Breast epithelium (tissue), 4 donors: ENCODE data around the gene ATP10B. TPM values are rescaled to one million over a fixed set of nuclear protein-coding genes. Genes with fewer than 3 reads are reported as not detected.

Source experiments
- DNase-seq, 2 donors: peaks; one replicate each; pipeline ENCODE4 v3.0.0-alpha.2; 2019; ENCODE audit warnings: low spot score in 2 of 2
- H3K27ac ChIP-seq, 2 donors: fragments of 200-600 bp; sonication (generic) in 1 of 2; one replicate each; pipeline ENCODE4 v1.5.1; 2016 to 2019; ENCODE audit warnings: mild to moderate bottlenecking in 1 of 2
- H3K27me3 ChIP-seq, 2 donors: fragments of 200-600 bp; sonication (generic) in 1 of 2; one replicate each; pipeline versions ENCODE4 v1.5.1 to v1.6.0; 2017 to 2019; ENCODE audit warnings: control low read depth in 1 of 2, mild to moderate bottlenecking in 1 of 2
- H3K36me3 ChIP-seq: fragments of 200-600 bp; one replicate; pipeline ENCODE4 v1.5.1; 2019
- H3K4me1 ChIP-seq, 2 donors: fragments of 200-600 bp; sonication (generic); one replicate each; pipeline ENCODE4 v1.5.1; 2016 to 2019; ENCODE audit warnings: control low read depth in 1 of 2
- H3K4me3 ChIP-seq, 3 donors: fragments of 200-600 bp; sonication (generic); 1 replicate in 2 of 3; 2 replicates in 1 of 3; pipeline ENCODE4 v1.5.1; 2016 to 2019; ENCODE audit warnings: mild to moderate bottlenecking in 3 of 3, moderate library complexity in 2 of 3
- H3K9me3 ChIP-seq, 2 donors: fragments of 200-600 bp; sonication (generic) in 1 of 2; one replicate each; pipeline ENCODE4 v1.5.1; 2016 to 2019; ENCODE audit warnings: control low read depth in 1 of 2
- CTCF ChIP-seq, 3 donors: fragments of 450-650 bp; IDR thresholded peaks; one replicate each; pipeline ENCODE4 v1.5.1; 2016 to 2017; ENCODE audit warnings: antibody characterized with exemption in 3 of 3, mild to moderate bottlenecking in 3 of 3, moderate library complexity in 3 of 3
- POLR2A ChIP-seq: fragments of 450-650 bp; IDR thresholded peaks from one replicate; pipeline ENCODE4 v1.6.1; 2016; ENCODE audit warnings: antibody characterized with exemption, mild to moderate bottlenecking, moderate library complexity
- POLR2AphosphoS5 ChIP-seq, 3 donors: sonication (generic); formaldehyde crosslinking; IDR thresholded peaks; one replicate each; pipeline ENCODE4 v1.6.1; 2017; ENCODE audit warnings: antibody characterized with exemption in 3 of 3
- intact Hi-C: fragments of 100-400 bp; cut with DNase I; formaldehyde crosslinking; loops from one replicate; pipeline ENCODE4 v1.15.1; 2023; ENCODE audit warnings: low total_unique reads
- total RNA-seq, 3 donors: library from RNA; depleted of rRNA; stranded (reverse); fragments of >200 nt; gene quantifications; one replicate each; pipeline ENCODE4 v1.1.0, GENCODE V29; 2016

Gene ATP10B
- total RNA-seq, 3 donors from 2014 or later, result under 0.01 to 2.9 TPM; not detected in 1

GRCh38 chr5:160523502-160524163 is 328.4 kb downstream of the ATP10B start:
- Histone ChIP-seq H3K4me3 (no peak overlapping the region), H3K27me3 (no peaks in the 10 kb centered on the region), H3K27ac (no peak overlapping the region), H3K36me3 (no peaks in the 10 kb centered on the region), H3K9me3 (no peaks in the 10 kb centered on the region), H3K4me1 (no peaks in the 10 kb centered on the region)
- TF ChIP-seq CTCF (IDR thresholded peaks at IDR 0.05), result no peak
- TF ChIP-seq POLR2AphosphoS5 (IDR thresholded peaks at IDR 0.05), result no peak
- no peak for TF ChIP-seq POLR2A
- DNase-seq, result no peak
- intact Hi-C loops, result no loop called here

- Histone ChIP-seq H3K36me3 (no peaks in the 10 kb centered on the region), H3K4me3 (no peak overlapping the region), H3K27me3 (no peaks in the 10 kb centered on the region), H3K9me3 (no peaks in the 10 kb centered on the region), H3K27ac (no peak overlapping the region), H3K4me1 (no peaks in the 10 kb centered on the region)
- intact Hi-C loops, result no loop called here
- no peak for TF ChIP-seq POLR2AphosphoS5 (IDR thresholded peaks at IDR 0.05)
- TF ChIP-seq CTCF (IDR thresholded peaks at IDR 0.05), result no peak
- TF ChIP-seq POLR2A, result no peak
- DNase-seq, result no peak
These were observed 330.7 kb downstream of the ATP10B start for GRCh38 chr5:160521392-160521663.

GRCh38 chr5:160520609-160521391 is 331.2 kb downstream of the ATP10B start:
- Histone ChIP-seq H3K4me1 (no peaks in the 10 kb centered on the region), H3K9me3 (no peaks in the 10 kb centered on the region), H3K27me3 (no peaks in the 10 kb centered on the region), H3K4me3 (no peak overlapping the region), H3K27ac (no peak overlapping the region), H3K36me3 (no peaks in the 10 kb centered on the region)
- DNase-seq, result no peak
- TF ChIP-seq POLR2A (no peak), CTCF (IDR thresholded peaks at IDR 0.05) (no peak), POLR2AphosphoS5 (IDR thresholded peaks at IDR 0.05) (no peak)
- intact Hi-C loops, result no loop called here

- DNase-seq, result no peak
- TF ChIP-seq POLR2AphosphoS5 (IDR thresholded peaks at IDR 0.05) (no peak), POLR2A (no peak), CTCF (IDR thresholded peaks at IDR 0.05) (no peak)
- no peaks in the 10 kb centered on the region for H3K9me3 ChIP-seq
- no peaks in the 10 kb centered on the region for H3K27me3 ChIP-seq
- no peaks in the 10 kb centered on the region for H3K4me1 ChIP-seq
- no peak overlapping the region for H3K4me3 ChIP-seq
- no peak overlapping the region for H3K27ac ChIP-seq
- no peaks in the 10 kb centered on the region for H3K36me3 ChIP-seq
- intact Hi-C loops, result no loop called here
These were observed 335.1 kb downstream of the ATP10B start for GRCh38 chr5:160516696-160517530.

- no peak overlapping the region for H3K4me3 ChIP-seq
- no peak for DNase-seq
- TF ChIP-seq POLR2A (no peak), CTCF (IDR thresholded peaks at IDR 0.05) (no peak), POLR2AphosphoS5 (IDR thresholded peaks at IDR 0.05) (no peak)
- no peaks in the 10 kb centered on the region for H3K4me1 ChIP-seq
- H3K9me3 ChIP-seq, result no peaks in the 10 kb centered on the region
- H3K36me3 ChIP-seq, result no peaks in the 10 kb centered on the region
- no peaks in the 10 kb centered on the region for H3K27me3 ChIP-seq
- intact Hi-C loops, result no loop called here
- H3K27ac ChIP-seq, result no peak overlapping the region
These were observed 337.1 kb downstream of the ATP10B start for GRCh38 chr5:160514866-160515265.
